ENCODE results near the gene CADM1.
A peak's percentile ranks its signal among the peaks of the same experiment; 100 is the strongest.

The CADM1 gene

GRCh38 chr11:115141231-115142114 is 362.7 kb downstream of the CADM1 start:
- in situ Hi-C loops (cut with HindIII; ENCODE audit: low pct_ligation_motif_present, low pct_unique_long_range_greater_than_20kb, low sequenced_read_pairs) = no loop called here
- DNase-seq = no peak

GRCh38 chr11:115135936-115136335 is 368.3 kb downstream of the CADM1 start:
- no peak for DNase-seq
- in situ Hi-C loops (cut with HindIII; ENCODE audit: low pct_ligation_motif_present, low pct_unique_long_range_greater_than_20kb, low sequenced_read_pairs) = no loop called here

- no peak for DNase-seq
- in situ Hi-C loops (cut with HindIII; ENCODE audit: low pct_ligation_motif_present, low pct_unique_long_range_greater_than_20kb, low sequenced_read_pairs) = no loop called here
These were observed 369.3 kb downstream of the CADM1 start for GRCh38 chr11:115134926-115135325.

GRCh38 chr11:115133475-115134209 is 370.6 kb downstream of the CADM1 start:
- in situ Hi-C loops (cut with HindIII; ENCODE audit: low pct_ligation_motif_present, low pct_unique_long_range_greater_than_20kb, low sequenced_read_pairs) = no loop called here
- DNase-seq = no peak

- in situ Hi-C loops (cut with HindIII; ENCODE audit: low pct_ligation_motif_present, low pct_unique_long_range_greater_than_20kb, low sequenced_read_pairs) = no loop called here
- DNase-seq = peak; percentile 5
These were observed 371.6 kb downstream of the CADM1 start for GRCh38 chr11:115132436-115133228.

GRCh38 chr11:115129473-115130289 is 374.5 kb downstream of the CADM1 start:
- in situ Hi-C loops (cut with HindIII; ENCODE audit: low pct_ligation_motif_present, low pct_unique_long_range_greater_than_20kb, low sequenced_read_pairs) = no loop called here
- DNase-seq = no peak

GRCh38 chr11:115128226-115128625 is 376.0 kb downstream of the CADM1 start:
- in situ Hi-C loops (cut with HindIII; ENCODE audit: low pct_ligation_motif_present, low pct_unique_long_range_greater_than_20kb, low sequenced_read_pairs) = no loop called here
- no peak for DNase-seq

GRCh38 chr11:115127790-115128189 is 376.4 kb downstream of the CADM1 start:
- DNase-seq = no peak
- in situ Hi-C loops (cut with HindIII; ENCODE audit: low pct_ligation_motif_present, low pct_unique_long_range_greater_than_20kb, low sequenced_read_pairs) = no loop called here

- DNase-seq = no peak
- in situ Hi-C loops (cut with HindIII; ENCODE audit: low pct_ligation_motif_present, low pct_unique_long_range_greater_than_20kb, low sequenced_read_pairs) = no loop called here
These were observed 377.6 kb downstream of the CADM1 start for GRCh38 chr11:115126515-115127208.

GRCh38 chr11:115126092-115126491 is 378.1 kb downstream of the CADM1 start:
- DNase-seq = no peak
- in situ Hi-C loops (cut with HindIII; ENCODE audit: low pct_ligation_motif_present, low pct_unique_long_range_greater_than_20kb, low sequenced_read_pairs) = no loop called here

GRCh38 chr11:115124786-115125185 is 379.4 kb downstream of the CADM1 start:
- no peak for DNase-seq
- in situ Hi-C loops (cut with HindIII; ENCODE audit: low pct_ligation_motif_present, low pct_unique_long_range_greater_than_20kb, low sequenced_read_pairs) = no loop called here

GRCh38 chr11:115123641-115124040 is 380.6 kb downstream of the CADM1 start:
- DNase-seq = no peak
- in situ Hi-C loops (cut with HindIII; ENCODE audit: low pct_ligation_motif_present, low pct_unique_long_range_greater_than_20kb, low sequenced_read_pairs) = no loop called here

GRCh38 chr11:115122274-115122673 is 381.9 kb downstream of the CADM1 start:
- in situ Hi-C loops (cut with HindIII; ENCODE audit: low pct_ligation_motif_present, low pct_unique_long_range_greater_than_20kb, low sequenced_read_pairs) = no loop called here
- no peak for DNase-seq
